HG02623 (cell line): Measurements from ENCODE around the gene ARL6IP6.
A peak's percentile ranks its signal among the peaks of the same experiment; 100 is the strongest.
"Not testable (repeated sequence)": the region's sequence is repeated elsewhere in the genome, so short reads cannot be mapped to it uniquely, and the experiment has no call there.

Source experiments
- ATAC-seq: cut with Tn5 transposase; IDR thresholded peaks from one replicate; pipeline ENCODE4 v1.9.1; 2021; ENCODE audit warnings: moderate library complexity; ENCODE audit not compliant: unreplicated experiment

ARL6IP6 gene

DNA sequence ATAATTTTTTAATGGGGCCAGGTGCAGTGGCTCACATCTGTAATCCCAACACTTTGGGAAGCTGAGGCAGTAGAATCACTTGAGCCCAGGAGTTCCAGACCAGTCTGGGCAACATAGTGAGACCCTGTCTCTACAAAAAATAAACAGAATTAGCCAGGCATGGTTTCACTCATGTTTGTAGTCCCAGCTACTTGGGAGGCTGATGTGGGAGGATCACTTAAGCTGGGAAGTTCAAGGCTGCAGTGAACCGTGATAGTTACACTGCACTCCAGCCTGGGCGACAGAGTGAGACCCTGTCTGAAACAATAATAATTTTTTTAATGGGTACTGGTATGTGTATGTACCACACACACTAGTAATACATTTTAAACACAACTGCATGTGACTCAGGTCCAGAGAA, 2.4 kb downstream of the ARL6IP6 start:
- no peak for ATAC-seq

DNA sequence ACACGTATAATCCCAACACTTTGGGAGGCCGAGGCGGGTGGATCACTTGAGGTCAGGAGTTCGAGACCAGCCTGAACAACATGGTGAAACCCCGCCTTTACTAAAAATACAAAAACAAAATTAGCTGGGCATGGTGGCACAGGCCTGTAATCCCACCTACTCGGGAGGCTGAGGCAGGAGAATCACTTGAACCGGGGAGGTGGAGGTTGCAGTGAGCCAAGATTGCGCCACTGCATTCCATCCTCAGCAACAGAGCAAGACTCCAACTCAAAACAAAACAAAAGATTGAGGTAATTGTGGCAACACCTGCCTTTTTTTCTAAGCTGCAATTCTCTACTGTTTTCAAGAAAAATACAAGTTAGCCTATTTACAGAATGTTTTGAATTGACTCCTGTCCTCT, 4.2 kb downstream of the ARL6IP6 start:
- not testable (repeated sequence) for ATAC-seq

DNA sequence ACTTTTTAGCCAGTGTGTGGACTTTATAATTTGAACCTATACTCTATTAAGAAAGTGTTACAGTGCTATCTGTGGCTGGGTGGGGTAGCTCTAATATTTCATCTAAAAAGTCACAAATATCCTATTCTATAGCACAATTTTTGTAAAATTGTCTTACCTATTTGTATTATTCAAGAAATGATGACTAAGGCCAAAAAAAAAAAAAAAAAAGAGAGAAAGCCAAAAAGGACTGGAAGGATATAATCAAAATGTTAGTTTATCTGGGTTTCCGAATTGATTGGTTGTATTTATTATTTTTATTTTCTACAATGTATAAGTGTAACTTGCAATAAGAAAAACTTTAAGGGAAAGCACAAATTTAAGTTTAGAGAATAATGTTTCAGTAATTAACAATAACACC, 5.5 kb downstream of the ARL6IP6 start:
- ATAC-seq: no peak

DNA sequence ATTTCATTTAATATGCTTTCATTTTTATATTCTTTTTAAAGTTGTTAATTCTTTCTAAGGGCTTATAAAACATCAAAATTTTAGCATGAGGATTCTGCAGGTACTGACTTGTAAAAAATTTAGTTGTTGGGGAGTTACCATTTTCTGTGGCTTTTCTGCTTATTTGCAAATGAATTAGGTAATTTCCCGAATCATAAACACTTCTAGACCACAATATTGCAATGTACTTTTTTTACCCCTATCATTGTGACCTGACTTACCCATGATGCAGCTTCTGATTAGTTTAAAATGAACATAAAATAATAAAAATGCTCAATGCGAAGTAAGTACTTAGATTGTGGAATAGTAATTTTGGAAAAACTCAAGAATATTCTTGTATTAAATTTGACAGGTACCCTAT, 11.4 kb downstream of the ARL6IP6 start:
- no peak for ATAC-seq

DNA sequence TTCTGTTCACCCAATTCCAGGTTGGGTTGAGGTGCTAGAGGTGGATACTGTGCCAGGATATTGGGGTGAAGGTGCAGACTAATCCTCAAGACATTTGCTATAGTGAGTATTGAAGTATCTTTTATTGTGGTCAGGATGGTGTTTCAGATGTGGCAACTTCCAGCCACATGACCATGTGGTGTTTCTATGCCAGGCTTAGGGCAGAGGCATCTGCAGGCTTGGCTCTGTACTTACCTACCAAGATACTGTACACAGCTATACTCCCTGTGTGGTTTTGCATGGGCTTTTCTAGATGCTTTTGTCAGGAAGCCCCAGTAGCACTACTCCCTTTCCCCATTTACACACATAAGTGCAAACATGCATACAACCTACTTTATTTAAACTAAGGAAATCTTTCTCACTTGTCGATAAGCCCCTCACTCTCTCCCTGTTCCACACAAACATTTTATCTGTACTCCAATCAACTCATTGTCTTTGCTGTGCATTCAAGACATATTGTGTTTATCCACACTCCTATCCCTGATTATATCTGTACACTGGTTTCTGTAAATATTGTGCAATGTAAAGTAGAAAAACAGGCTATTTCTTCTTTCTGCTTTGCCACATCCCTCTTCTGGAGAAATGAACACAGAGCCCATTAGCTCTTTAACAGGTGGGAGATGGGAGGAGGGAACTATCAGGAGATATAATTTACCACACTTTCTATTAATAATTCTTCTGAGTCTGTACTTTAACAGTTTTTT, 12.3 kb downstream of the ARL6IP6 start:
- peak; percentile 78 for ATAC-seq

DNA sequence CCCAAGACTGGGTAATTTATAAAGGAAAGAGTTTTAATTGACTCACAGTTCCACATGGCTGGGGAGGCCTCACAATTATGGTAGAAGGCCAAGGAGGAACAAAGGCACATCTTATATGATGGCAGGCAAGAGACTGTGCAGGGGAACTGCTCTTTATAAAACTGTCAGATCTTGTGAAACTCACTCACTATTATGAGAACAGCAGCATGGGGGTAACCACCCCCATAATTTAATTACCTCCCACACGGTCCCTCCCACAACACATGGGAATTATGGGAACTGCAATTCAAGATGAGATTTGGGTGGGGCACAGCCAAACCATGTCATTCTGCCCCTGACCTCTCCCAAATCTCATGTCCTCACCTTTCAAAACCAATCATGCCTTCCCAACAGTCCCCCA, 19.1 kb downstream of the ARL6IP6 start:
- not testable (repeated sequence) for ATAC-seq

DNA sequence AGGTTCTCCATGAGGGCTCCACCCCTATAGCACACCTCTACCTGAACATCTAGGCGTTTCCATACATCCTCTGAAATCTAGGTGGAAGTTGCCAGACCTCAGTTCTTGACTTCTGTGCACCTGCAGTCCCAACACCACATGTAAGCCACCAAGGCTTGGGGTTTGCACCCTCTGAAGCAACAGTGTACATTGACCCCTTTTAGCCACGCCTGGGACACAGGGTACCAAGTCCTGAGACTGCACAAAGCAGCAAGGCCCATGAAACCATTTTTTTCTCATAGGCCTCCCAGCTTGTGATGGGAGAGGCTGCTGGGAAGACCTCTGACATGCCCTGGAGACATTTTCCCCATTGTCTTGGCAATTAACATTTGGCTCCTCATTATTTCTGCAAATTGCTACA, 20.0 kb downstream of the ARL6IP6 start:
- ATAC-seq: no peak

DNA sequence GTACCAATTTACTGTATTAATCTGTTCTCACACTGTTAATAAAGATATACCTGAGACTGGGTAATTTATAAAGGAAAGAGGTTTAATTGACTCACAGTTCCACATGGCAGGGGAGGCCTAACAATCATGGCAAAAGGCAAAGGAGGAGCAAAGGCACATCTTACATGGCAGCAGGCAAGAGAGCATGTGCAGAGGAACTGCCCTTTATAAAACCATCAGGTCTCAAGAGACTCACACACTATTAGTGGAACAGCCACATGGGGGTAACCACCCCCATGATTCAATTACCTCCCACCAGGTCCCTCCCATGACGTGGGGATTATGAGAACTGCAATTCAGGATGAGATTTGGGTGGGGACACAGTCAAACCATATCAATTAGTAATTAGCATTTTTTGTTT, 21.3 kb downstream of the ARL6IP6 start:
- not testable (repeated sequence) for ATAC-seq

DNA sequence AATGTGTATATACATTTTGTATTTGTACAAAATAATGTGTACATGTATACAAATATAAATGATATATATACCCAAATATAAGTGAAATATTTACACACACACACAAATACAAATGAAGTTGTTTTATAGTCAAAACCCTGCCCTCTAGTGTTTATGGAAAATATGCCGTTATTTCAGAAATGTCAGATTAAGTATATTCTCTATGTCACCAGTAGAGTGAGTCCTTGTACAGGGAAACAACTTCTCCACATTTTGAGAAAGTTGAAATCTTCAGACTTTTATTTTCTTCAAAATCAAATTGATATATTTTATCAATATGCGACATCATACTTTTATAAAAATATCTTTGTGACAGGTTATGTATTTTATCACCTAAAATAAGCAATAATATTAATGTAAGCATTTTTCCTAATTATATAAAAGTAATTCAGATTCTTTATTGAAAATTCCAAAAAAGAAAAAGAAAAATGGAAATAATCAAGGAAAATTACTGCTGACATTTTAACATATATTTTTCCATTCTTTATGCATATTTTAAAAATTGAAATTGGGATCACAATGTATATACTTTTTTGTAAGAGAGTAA, 22.4 kb downstream of the ARL6IP6 start:
- peak; percentile 84 for ATAC-seq

DNA sequence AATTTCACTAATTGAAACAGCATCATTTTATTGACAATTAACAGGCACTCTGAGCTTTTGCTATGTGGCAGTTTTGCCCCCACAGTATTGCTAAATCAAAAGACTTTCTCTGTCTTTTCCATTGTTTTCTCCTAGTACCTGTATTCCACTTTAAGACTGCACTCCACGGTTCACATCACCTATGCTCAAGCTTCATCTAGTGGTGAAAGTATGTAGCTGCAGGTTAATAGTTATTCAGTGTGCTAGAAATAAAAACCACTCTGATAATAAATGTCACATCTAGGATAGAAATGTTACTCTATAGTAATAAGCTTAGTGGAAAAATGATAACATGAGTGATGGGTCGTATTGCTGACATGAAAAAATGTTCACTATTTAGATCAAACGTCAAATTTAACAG, 24.6 kb downstream of the ARL6IP6 start:
- ATAC-seq: peak; percentile 61

DNA sequence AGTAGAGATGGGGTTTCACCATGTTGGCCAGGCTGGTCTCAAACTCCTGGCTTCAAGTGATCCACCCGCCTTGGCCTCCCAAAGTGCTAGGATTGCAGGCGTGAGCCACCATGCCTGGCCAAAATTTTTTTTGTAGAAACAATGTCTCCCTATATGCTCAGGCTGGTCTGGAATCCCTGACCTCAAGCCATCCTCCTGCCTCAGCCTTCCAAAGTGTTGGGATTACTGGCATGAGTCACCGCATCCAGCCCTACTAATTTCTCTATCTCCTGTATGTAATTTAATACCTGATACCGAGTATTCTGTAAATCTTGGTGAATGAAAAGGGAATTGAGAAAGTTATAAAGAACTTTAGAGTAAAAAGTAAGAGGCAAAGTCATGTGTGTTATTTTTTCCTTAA, 29.3 kb downstream of the ARL6IP6 start:
- not testable (repeated sequence) for ATAC-seq

DNA sequence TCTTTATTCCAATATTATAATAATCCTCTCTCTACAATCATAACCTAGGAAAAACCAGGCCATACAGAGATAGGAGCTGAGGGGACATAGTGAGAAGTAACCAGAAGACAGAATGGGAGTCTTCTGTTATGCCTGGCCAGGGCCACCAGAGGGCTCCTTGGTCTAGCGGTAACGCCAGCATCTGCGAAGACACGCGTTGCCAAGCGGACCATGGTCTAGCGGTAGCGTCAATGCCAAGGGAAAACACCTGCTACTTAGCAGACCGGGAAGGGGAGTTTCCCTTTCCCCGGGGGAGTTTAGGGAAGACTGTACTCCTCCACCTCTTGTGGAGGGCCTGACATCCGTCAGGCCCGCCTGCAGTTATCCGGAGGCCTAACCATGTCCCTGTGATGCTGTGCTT, 36.6 kb downstream of the ARL6IP6 start:
- no peak for ATAC-seq

DNA sequence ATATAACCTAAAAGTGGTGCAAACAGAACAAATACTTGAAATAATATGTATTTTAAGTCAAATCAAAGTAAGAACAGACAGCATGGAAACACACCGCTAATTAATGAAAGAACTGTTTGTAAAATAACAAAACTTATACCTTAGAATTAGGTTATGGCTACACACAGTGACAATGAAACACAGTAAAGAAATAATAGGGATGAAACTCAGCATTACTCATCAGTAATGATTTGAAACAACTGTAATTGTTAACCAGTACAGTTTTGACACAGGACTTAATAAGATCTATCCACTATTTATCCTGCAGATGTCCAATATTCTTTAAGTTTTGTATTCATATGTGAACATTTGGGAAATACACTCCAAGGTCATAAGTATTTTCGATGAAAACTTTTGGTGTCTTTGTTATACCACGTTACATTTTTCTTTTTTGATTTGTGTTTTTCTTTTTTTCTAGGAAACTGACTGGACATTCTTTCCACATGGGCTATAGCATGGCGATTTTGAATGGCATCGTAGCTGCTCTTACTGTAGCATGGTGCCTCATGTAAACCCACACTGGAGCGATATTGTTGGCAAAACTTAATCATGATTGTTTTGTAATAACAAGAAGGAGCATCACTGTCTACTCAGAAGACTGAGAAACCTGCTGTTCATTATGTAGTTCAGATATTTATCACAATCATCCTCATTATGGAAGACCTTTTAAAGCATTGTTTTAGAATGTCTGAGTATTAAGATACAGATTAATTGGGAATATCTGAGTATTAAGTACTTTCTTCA, 41.1 kb downstream of the ARL6IP6 start:
- no peak for ATAC-seq

DNA sequence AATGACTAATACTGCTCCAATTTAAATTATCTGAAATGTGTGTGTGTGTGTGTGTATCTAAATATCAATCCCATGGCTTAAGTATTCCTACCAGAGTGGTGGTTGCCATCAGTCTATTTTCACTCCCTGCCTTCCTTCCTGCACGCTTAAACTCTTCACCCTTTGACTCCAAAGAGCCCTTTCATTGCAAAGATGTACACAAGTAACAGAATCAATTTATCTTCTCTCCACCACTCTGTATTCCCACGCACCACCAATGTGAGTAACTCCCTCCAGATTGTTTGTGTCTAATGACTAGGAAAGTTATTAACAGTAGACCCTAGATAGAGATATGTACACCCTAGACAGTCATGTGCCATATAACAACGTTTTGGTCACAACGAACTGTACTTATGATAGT, 42.8 kb downstream of the ARL6IP6 start:
- no peak for ATAC-seq

DNA sequence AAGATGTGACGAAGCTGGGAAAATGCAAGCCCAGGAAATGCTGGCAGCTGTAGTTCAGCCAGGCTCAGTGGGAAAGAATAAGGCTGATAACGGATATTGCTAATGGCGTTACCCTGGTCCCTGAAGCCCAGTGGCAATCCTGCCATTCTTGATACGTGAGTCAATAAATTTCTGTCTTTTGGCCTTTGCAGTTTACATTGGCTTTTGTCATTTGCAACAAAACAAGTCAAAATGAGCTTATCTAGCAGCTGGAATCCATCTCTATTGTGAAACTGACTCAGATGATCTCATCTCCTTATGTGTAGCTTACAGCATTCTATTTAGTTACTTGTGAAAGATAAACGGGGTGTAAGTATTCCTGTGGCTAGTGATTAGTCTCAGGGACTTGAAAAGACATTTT, 43.8 kb downstream of the ARL6IP6 start:
- ATAC-seq: no peak

DNA sequence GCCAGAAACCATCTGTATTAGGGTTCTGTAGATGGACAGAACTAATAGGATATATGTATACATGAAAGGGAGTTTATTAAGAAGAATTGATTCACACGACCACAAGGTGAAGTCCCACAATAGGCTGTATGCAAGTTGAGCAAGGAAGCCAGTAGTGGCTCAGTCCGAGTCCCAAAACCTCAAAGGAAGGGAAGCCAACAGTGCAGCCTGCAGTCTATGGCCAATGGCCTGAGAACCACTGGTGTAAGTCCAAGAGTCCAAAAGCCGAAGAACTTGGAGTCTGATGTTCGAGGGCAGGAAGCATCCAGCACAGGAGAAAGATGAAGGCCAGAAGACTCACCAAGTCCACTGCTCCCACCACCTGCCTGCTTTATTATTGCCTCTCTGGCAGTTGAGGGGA, 44.8 kb downstream of the ARL6IP6 start:
- ATAC-seq: not testable (repeated sequence)

DNA sequence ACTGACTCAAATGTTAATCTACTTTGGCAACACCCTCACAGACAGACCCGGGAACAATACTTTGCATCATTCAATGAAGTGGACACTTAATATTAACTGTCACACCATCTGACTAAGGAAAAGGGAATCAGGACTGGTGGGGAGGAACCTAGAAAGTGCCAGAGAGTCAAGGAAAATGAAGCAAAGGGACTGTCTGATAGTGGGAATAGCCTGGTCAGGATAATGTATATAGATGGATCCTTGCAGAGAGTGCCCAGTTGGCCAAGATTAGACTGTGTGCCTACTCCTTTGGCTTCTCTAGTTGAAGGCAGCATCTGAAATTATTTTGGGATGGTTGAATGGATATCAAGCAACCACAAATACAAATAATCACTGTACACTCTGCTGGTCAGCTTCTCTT, 45.2 kb downstream of the ARL6IP6 start:
- no peak for ATAC-seq

DNA sequence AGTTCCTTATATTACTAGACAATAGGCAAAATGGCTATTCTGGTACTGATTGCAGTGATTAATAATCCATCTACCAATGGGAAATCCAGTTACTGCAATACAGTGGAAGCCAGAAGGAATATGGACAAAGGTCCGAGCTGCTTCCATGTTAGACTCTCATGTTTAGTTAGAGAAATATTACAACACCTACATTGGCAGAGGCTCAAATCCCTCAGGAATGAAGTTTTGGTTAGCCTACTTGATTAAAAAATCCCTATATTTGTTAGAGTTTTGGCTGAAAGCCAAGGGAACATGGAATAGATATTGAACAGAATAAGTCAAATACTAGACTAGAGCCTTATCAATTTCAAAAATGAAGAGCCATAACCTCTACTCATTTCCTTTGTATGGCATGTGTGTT, 48.5 kb downstream of the ARL6IP6 start:
- no peak for ATAC-seq

DNA sequence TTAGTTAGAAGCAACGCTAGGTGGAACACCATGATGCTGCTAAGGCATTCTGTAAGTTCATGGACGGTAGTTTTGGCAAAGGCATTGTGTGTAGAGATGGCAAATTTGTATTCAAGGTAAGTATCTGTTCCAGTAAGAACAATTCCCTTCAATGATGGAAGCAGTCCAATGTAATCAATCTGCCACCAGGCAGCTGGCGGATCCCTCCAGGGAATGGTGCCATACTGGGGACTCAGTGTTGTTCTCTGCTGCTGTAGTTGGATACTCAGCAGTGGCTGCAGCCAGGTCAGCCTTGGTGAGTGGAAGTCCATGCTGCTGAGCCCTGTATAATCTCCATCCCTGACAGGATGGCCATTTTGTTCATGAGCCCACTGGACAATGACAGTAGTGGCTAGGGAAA, 62.8 kb downstream of the ARL6IP6 start:
- no peak for ATAC-seq

DNA sequence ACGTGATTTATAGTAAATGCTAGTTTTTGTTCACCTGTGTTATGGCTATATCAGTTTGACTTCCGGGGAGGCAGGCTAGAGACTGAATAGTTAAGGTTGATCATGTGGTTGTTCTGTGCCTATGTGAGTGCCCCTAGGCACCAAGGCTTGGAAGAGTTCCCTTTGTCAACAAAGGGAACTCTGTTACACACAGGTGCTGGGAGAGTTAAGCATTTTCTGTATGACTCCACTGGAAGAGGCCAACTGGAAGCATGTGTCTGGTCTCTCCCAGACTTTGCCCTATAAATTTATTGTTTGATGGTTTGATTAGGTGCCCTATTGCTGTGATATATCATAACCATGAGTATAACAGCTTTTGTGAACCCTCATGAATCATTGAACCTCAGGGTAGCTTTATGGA, 63.8 kb downstream of the ARL6IP6 start:
- no peak for ATAC-seq

DNA sequence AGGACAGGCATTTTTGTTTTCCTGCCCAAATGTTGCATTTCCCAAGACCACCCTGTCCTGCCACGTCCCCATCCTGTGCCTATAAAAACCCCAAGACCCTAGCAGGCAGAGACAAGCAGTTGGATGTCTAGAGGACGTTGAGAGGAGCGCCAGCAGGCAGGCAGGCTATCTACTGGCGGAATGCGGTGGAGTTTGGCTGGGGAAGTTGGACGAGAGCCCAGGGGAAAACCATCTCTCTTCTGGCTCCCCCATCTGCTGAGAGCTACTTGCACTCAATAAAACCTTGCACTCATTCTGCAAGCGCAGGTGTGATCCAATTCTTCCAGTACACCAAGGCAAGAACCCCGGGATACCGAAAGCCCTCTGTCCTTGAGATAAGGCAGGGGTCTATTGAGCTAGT, 72.5 kb downstream of the ARL6IP6 start:
- ATAC-seq: no peak

DNA sequence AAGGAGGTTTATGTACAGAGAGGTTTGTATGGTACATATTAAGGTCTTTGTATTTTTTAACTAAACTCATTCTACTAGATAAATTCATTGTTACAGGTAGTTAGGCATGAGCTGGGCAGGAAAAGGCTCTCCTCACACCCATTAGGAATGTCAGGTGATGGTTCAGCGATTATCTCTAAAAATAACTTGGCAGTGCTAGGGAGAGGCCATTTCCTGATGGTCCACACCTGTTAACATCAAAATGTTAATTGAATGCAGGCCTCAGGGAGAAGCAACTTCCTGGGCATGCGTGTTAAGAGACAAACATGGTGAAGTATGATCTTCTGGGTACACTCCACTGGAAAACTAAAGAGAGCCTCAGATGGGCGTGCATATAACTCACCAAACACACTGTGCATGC, 73.6 kb downstream of the ARL6IP6 start:
- no peak for ATAC-seq
